ENCODE measurements around the gene VEGFB. TPM values are rescaled to one million over a fixed set of nuclear protein-coding genes. Genes with fewer than 3 reads are reported as not detected.

Gene VEGFB
- total and polyA plus RNA-seq, 2 donors (not counting 3 experiments of a cell fraction or from before 2014, with no cell fraction given) = 19.3 to 98.1 TPM

- Histone ChIP-seq H4K20me1 (replicated peaks; ENCODE audit: control insufficient read depth, extremely low read depth, insufficient read depth, low read length) (no peaks in the 10 kb centered on the region), H3K4me3 (replicated peaks in 1 of 3; ENCODE audit: insufficient read depth in 1 of 3, low read depth in 1 of 3, low read length in 3 of 3) (peak overlapping the region in 2 of 3 experiments; percentile 17 to 78), H3K9me3 (replicated peaks; ENCODE audit: control insufficient read depth, insufficient read depth, low read length) (no peaks in the 10 kb centered on the region), H2AFZ (ENCODE audit: low read depth, low read length) (peak overlapping the region; percentile 35), H3K9me1 (replicated peaks; ENCODE audit: control insufficient read depth, extremely low read depth, insufficient read depth, low read length) (no peaks in the 10 kb centered on the region), H3K36me3 (ENCODE audit: control insufficient read depth in 2 of 2, extremely low read depth in 1 of 2, insufficient read depth in 2 of 2, low read length in 2 of 2) (peaks cover 0 to 12% of the 10 kb centered on the region in 2 experiments), H3K9ac (replicated peaks; ENCODE audit: extremely low read depth, insufficient read depth, low read length) (no peak overlapping the region), H3K4me1 (ENCODE audit: control insufficient read depth, extremely low read depth, insufficient read depth, low read length) (peaks cover 30% of the 10 kb centered on the region), H3K79me2 (ENCODE audit: control insufficient read depth, insufficient read depth, low read length) (peaks cover 43% of the 10 kb centered on the region), H3K4me2 (ENCODE audit: insufficient read depth, low read length) (peak overlapping the region; percentile 89), H3K27ac (ENCODE audit: insufficient read depth, low read depth, low read length) (no peak overlapping the region), H3K27me3 (ENCODE audit: control insufficient read depth in 2 of 2, insufficient read depth in 2 of 2, low read length in 2 of 2) (no peaks in the 10 kb centered on the region)
- dilution Hi-C loops (cut with MboI; ENCODE audit: extremely low pct_ligation_motif_present, low sequenced_read_pairs) (no loop called here), intact Hi-C loops (cut with micrococcal nuclease) (loop anchor here (1.0 to 2.0 kb wide), 2 partner anchors 21 to 37 kb away; partner anchors contain the start of genes BAD and GPR137)
- CTCF ChIA-PET = interaction anchor here (0.7 to 4.7 kb wide), 6 partner anchors 22 to 84 kb away, joined by 3 to 60 read pairs (median 5); no protein-coding TSS in a partner anchor
- TF ChIP-seq POLR2AphosphoS5 (IDR thresholded peaks at IDR 0.05; ENCODE audit: insufficient read depth, low read depth, low read length) (no peak), CTCF (IDR thresholded peaks at IDR 0.05; ENCODE audit: extremely low read depth in 1 of 2, insufficient read depth in 1 of 2, low read depth in 1 of 2, low read length in 2 of 2) (no peak), JUN (IDR thresholded peaks at IDR 0.05; ENCODE audit: borderline replicate concordance, insufficient read depth, insufficient read length, low read depth) (no peak), GATA2 (IDR thresholded peaks at IDR 0.05; ENCODE audit: insufficient read depth, insufficient read length, low read depth, low read length) (no peak), MYC (IDR thresholded peaks at IDR 0.05; ENCODE audit: low read depth, low read length) (no peak), MAX (IDR thresholded peaks at IDR 0.05; ENCODE audit: insufficient read depth, insufficient read length) (no peak), POLR2A (IDR thresholded peaks at IDR 0.05; ENCODE audit: low read depth, low read length) (no peak), FOS (IDR thresholded peaks at IDR 0.05; ENCODE audit: borderline replicate concordance, insufficient read depth, low read length) (no peak), EZH2 (IDR thresholded peaks at IDR 0.05; ENCODE audit: borderline replicate concordance, low read depth, low read length, severe bottlenecking) (no peak)
- no peak for DNase-seq (ENCODE audit: low read depth, low spot score)
- POLR2A ChIA-PET = no interaction called here
- FAIRE-seq = peak; percentile 21
- no TSS peak for BruUV-seq (replicated peaks)
These were observed 13.5 kb downstream of the VEGFB start for GRCh38 chr11:64247729-64248531.
